Measurements from ENCODE around the gene ALDH1A2. TPM values are rescaled to one million over a fixed set of nuclear protein-coding genes. Genes with fewer than 3 reads are reported as not detected.
"Not testable (repeated sequence)": the region's sequence is repeated elsewhere in the genome, so short reads cannot be mapped to it uniquely, and the experiment has no call there.

Gene ALDH1A2
- total and polyA plus RNA-seq, 12 donors: 1.8 to 277 (median 8.3) TPM

- 65 to 76% (median 72%) methylated on average over 2 of the region's 2 CpGs for WGBS, 4 donors
- Histone ChIP-seq H3K9me3 (replicated peaks in 1 of 3) (no peaks in the 10 kb centered on the region), H3K36me3 (replicated peaks in 1 of 2) (no peaks in the 10 kb centered on the region), H3K4me3 (no peak overlapping the region), H3K27me3 (no peaks in the 10 kb centered on the region), H3K4me1 (replicated peaks in 1 of 2) (no peaks in the 10 kb centered on the region), H3K27ac (no peak overlapping the region)
- no peak for DNase-seq
- intact Hi-C loops (cut with DNase I): no loop called here
- TF ChIP-seq POLR2A (IDR thresholded peaks at IDR 0.05) (no peak), CTCF (IDR thresholded peaks at IDR 0.05) (no peak)
Observed at GRCh38 chr15:58010983-58011382, 54.5 kb downstream of the ALDH1A2 start.

GRCh38 chr15:58003810-58004209, 61.7 kb downstream of the ALDH1A2 start:
- DNase-seq: no peak
- H3K27me3 ChIP-seq: no peaks in the 10 kb centered on the region
- 79 to 85% (median 82%) methylated on average over 3 of the region's 3 CpGs for WGBS, 4 donors
- H3K36me3 ChIP-seq (replicated peaks in 1 of 2): no peaks in the 10 kb centered on the region
- H3K9me3 ChIP-seq (replicated peaks in 1 of 3): no peaks in the 10 kb centered on the region
- intact Hi-C loops (cut with DNase I): no loop called here
- H3K4me1 ChIP-seq (replicated peaks in 1 of 2): no peaks in the 10 kb centered on the region
- H3K27ac ChIP-seq: no peak overlapping the region
- H3K4me3 ChIP-seq: no peak overlapping the region
- no peak for TF ChIP-seq POLR2A (IDR thresholded peaks at IDR 0.05)
- TF ChIP-seq CTCF (IDR thresholded peaks at IDR 0.05): no peak

- no peaks in the 10 kb centered on the region for H3K36me3 ChIP-seq (replicated peaks in 1 of 2)
- 70 to 81% (median 75%) methylated on average over 6 of the region's 6 CpGs for WGBS, 4 donors
- no peak overlapping the region for H3K4me3 ChIP-seq
- TF ChIP-seq CTCF (IDR thresholded peaks at IDR 0.05) (no peak), POLR2A (IDR thresholded peaks at IDR 0.05) (no peak)
- H3K27ac ChIP-seq: no peak overlapping the region
- no peaks in the 10 kb centered on the region for H3K27me3 ChIP-seq
- H3K9me3 ChIP-seq (replicated peaks in 1 of 3): no peaks in the 10 kb centered on the region
- H3K4me1 ChIP-seq (replicated peaks in 1 of 2): no peaks in the 10 kb centered on the region
- DNase-seq: no peak
- intact Hi-C loops (cut with DNase I): no loop called here
Observed at GRCh38 chr15:58002338-58003126, 63.0 kb downstream of the ALDH1A2 start.

- H3K36me3 ChIP-seq (replicated peaks in 1 of 2); intact Hi-C loops (cut with DNase I); DNase-seq; H3K4me3 ChIP-seq; H3K27me3 ChIP-seq; H3K27ac ChIP-seq; H3K4me1 ChIP-seq (replicated peaks in 1 of 2); H3K9me3 ChIP-seq (replicated peaks in 1 of 3): not testable (repeated sequence)
- WGBS, 4 donors: 77 to 87% (median 82%) methylated on average over 2 of the region's 2 CpGs
Observed at GRCh38 chr15:57999699-58000098, 65.8 kb downstream of the ALDH1A2 start.

- intact Hi-C loops (cut with DNase I): no loop called here
- Histone ChIP-seq H3K4me3 (no peak overlapping the region), H3K9me3 (replicated peaks in 1 of 3) (no peaks in the 10 kb centered on the region), H3K36me3 (replicated peaks in 1 of 2) (no peaks in the 10 kb centered on the region), H3K27me3 (peaks cover 5% of the 10 kb centered on the region), H3K4me1 (replicated peaks in 1 of 2) (no peaks in the 10 kb centered on the region), H3K27ac (no peak overlapping the region)
- no peak for DNase-seq
- 88 to 99% (median 93%) methylated on average over 1 of the region's 1 CpG for WGBS, 4 donors
- no peak for TF ChIP-seq POLR2A (IDR thresholded peaks at IDR 0.05)
Observed at GRCh38 chr15:57996561-57996960, 69.0 kb downstream of the ALDH1A2 start.

All from adrenal gland (tissue), 12 donors.